GM10248 (cell line): ENCODE measurements around the gene SEPTIN5.

Experiments used
- CTCF ChIA-PET: fragments of 300-600 bp; sonication (Branson Sonifier 250); formaldehyde crosslinking; extraction: SDS; loops from one replicate; lab custom pipeline; 2021; ENCODE audit warnings: antibody characterized with exemption; lab: Yijun Ruan, JAX
- POLR2A ChIA-PET: fragments of 350-650 bp; sonication (Branson Sonifier 250); formaldehyde crosslinking; extraction: SDS; loops from one replicate; lab custom pipeline; 2020; ENCODE audit warnings: antibody characterized with exemption; lab: Yijun Ruan, JAX
- DNase-seq: peaks from one replicate; pipeline ENCODE4 v3.0.0; 2012; ENCODE audit errors: extremely low spot score
- CTCF ChIP-seq: IDR thresholded peaks from 2 replicates; pipeline ENCODE4 v1.5.1; 2012; ENCODE audit warnings: mild to moderate bottlenecking, low read depth; ENCODE audit errors: extremely low read depth, missing control alignments, control extremely low read depth

Gene SEPTIN5

GRCh38 chr22:19741053-19741452 is 26.8 kb downstream of the SEPTIN5 start:
- no peak for TF ChIP-seq CTCF
- no peak for DNase-seq
- ChIA-PET CTCF (interaction anchor here (0.9 to 1.3 kb wide), 2 partner anchors 170 to 207 kb away, joined by 3 to 5 read pairs; no protein-coding TSS in a partner anchor), POLR2A (no interaction called here)

- no peak for TF ChIP-seq CTCF
- ChIA-PET CTCF (interaction anchor here (1.0 to 2.4 kb wide), 3 partner anchors 10 to 14 kb away, joined by 3 to 17 read pairs (median 4); no protein-coding TSS in a partner anchor), POLR2A (no interaction called here)
- no peak for DNase-seq
These were observed 28.1 kb downstream of the SEPTIN5 start for GRCh38 chr22:19742160-19743066.

DNA sequence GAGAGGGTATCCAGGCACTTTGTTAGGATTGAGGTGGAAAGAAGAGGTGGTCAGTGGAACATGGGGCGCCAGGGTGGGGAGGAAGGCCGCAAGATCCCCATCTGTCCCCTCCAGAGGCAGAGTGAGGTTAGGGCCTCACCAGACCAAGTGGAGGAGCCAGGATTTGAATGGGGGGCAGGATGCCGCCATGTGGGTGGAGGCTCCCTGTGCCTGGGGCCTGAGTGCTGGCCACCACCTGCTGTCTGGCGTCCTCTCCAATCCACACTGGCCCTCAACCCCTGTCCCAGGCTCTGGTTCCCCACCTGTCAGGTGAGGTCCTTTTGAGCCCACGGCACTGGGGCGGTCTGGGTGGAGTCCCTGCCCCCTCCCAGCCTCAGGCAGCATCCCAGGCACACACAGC is 28.8 kb downstream of the SEPTIN5 start:
- ChIA-PET CTCF (interaction anchor here (1.0 to 2.4 kb wide), 2 partner anchors 12 to 167 kb away, joined by 3 to 17 read pairs; no protein-coding TSS in a partner anchor), POLR2A (no interaction called here)
- DNase-seq = no peak
- TF ChIP-seq CTCF = no peak

GRCh38 chr22:19743651-19744050 is 29.3 kb downstream of the SEPTIN5 start:
- ChIA-PET CTCF (interaction anchor here (1.0 to 2.4 kb wide), 2 partner anchors 13 to 167 kb away, joined by 3 to 17 read pairs; no protein-coding TSS in a partner anchor), POLR2A (no interaction called here)
- no peak for DNase-seq
- TF ChIP-seq CTCF = no peak

DNA sequence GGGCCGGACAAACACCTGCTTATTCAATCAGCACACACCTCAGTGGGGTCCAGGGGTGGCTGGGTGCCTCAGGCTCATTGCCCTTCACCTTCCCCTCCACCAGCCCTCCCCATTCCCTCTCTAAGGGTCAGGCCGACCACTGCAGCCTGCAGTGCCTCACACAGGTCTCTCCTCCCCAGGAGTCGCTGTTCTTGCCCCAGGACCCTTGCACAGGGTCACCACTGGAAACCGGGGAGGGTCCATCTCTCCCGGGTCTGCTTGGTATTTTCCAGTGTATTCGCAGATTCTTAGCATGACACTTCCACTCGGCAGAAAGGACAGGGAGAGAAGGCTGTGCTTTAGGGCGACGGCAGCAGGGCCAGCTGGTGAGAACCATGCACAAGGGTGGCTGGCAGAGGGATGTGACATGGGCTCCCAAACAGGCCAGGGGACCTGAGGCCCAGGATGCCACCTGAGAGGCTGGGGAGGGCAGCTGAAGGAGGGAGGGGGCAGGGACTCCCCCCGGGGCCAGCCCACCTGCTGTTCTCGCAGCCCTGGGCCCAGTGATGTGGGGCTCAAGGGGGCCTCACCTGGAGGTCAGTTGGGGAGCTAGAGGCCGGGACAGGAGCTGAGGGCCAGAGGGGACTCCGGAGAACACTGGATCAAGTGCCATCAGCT is 30.2 kb downstream of the SEPTIN5 start:
- CTCF ChIA-PET = interaction anchor here (3.5 kb wide), 1 partner anchor 13 kb away, joined by 14 read pairs; no protein-coding TSS in a partner anchor
- POLR2A ChIA-PET = no interaction called here

More for the DNA sequence above, 30.2 kb downstream of the SEPTIN5 start:
- no peak for TF ChIP-seq CTCF
- DNase-seq = no peak
